ENCODE results near the gene ABCC11. TPM values are rescaled to one million over a fixed set of nuclear protein-coding genes. Genes with fewer than 3 reads are reported as not detected.

Gene ABCC11
- total RNA-seq, 2 donors from 2014 or later, result not detected

DNA sequence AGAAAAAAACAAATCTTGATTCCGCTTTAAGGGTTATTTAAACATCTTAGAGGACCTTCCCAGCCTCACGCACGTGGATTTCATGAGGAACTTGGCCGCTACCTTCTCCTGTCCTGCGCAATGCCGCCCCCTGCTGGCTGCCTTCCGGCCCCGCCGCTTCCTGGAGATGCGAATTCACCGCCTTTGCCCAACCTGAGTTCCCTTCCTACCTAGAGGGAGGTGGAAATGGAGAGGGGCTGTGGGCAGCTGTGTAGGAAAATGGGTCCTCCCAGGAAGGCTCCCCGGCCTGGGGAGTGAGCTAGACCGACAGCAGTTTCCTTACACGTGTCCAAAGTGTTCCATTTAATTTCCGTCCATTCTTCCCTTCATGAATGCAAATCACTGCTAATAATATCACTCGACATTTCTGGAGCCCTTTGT is 90.5 kb downstream of the ABCC11 start:
- Histone ChIP-seq H3K27me3 (no peaks in the 10 kb centered on the region), H3K4me3 (no peak overlapping the region), H3K36me3 (no peaks in the 10 kb centered on the region), H3K9me3 (no peaks in the 10 kb centered on the region), H3K27ac (no peak overlapping the region), H3K4me1 (peaks cover 0 to 8% of the 10 kb centered on the region in 2 donors)
- peak; percentile 79 for DNase-seq (ENCODE audit: low spot score)
- TF ChIP-seq, protein P1, sequence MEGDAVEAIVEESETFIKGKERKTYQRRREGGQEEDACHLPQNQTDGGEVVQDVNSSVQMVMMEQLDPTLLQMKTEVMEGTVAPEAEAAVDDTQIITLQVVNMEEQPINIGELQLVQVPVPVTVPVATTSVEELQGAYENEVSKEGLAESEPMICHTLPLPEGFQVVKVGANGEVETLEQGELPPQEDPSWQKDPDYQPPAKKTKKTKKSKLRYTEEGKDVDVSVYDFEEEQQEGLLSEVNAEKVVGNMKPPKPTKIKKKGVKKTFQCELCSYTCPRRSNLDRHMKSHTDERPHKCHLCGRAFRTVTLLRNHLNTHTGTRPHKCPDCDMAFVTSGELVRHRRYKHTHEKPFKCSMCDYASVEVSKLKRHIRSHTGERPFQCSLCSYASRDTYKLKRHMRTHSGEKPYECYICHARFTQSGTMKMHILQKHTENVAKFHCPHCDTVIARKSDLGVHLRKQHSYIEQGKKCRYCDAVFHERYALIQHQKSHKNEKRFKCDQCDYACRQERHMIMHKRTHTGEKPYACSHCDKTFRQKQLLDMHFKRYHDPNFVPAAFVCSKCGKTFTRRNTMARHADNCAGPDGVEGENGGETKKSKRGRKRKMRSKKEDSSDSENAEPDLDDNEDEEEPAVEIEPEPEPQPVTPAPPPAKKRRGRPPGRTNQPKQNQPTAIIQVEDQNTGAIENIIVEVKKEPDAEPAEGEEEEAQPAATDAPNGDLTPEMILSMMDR (IDR thresholded peaks at IDR 0.05), result peak; percentile 83 to 96

DNA sequence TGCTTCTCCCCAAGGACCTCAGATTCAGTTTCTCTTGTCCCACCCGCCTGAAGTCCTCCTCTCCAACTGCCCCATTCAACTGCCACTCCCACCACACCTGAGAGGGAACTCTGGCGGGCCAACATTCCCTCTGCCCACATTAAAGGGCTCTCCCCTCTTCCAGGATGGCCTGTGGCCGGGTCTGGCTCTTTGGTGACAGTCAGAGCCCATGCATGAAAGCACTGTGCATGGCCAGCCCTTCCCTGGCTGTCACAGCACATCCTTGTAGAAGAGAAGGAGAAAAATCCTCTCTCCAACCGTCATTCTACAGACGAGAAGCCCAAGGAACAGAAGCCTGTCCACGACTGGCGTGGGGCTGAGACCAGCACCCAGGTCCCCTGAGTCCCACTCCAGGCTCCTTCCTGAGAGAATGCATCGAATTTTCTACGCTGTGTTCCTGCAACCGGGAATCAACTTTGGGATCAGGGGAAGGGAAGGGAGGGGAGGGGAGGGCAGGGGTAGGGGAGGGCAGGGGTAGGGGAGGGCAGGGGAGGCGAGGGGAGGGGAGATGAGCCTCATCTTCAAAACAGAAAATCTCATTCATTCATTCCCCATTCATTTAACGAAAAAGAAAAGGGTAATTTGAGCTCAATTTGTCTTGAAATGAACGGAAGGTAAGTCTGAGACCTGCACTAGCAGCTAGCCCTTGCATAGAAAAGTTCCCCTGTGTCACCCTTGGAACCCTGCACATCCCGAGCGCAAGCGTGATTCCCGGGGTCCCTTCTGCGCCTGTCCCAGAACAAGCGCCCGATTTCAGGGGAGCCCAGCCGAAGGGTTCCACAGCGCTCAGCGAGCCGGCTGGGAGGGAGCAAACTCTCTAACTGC is 91.2 kb downstream of the ABCC11 start, which contains the start of gene ABCC12:
ABCC12 (minus strand) TSS at position 68 of the 864 bp plus-strand sequence. CDS start 9,569 bp downstream, outside the sequence.
- H3K9me3 ChIP-seq, result no peaks in the 10 kb centered on the region
- DNase-seq (ENCODE audit: low spot score), result no peak
- H3K4me3 ChIP-seq, result no peak within 1 kb of the TSS
- H3K36me3 ChIP-seq, result no peaks in the 10 kb centered on the region
- TF ChIP-seq, protein P1 (IDR thresholded peaks at IDR 0.05), result no peak
- no peaks in the 10 kb centered on the region for H3K27me3 ChIP-seq
- no peak within 1 kb of the TSS for H3K27ac ChIP-seq
- H3K4me1 ChIP-seq, result peaks cover 0 to 8% of the 10 kb centered on the region in 2 donors

DNA sequence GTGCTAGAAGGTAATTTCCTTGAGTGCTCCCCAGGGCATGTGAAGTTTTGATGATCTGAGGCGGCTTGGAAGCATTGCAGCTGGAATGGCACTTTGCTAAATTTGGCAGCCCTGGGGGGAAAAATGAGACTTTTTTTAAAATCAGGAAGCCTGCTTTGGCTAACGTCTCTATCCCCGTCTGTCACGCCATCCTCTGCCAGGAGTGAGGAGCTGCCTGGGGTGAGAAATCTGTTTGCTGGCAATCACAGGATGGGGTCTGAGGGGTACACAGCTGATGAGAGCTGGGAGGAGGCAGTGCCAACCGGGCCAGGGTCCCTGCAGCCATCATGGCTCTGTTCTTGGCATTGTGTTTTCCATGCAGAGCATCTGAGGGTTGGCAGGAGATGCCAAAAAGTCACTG is 93.6 kb downstream of the ABCC11 start:
- Histone ChIP-seq H3K27me3 (no peaks in the 10 kb centered on the region), H3K4me3 (no peak overlapping the region), H3K9me3 (peaks cover 0 to 9% of the 10 kb centered on the region in 2 donors), H3K36me3 (no peaks in the 10 kb centered on the region), H3K27ac (no peak overlapping the region), H3K4me1 (peaks cover 0 to 8% of the 10 kb centered on the region in 2 donors)
- no peak for DNase-seq (ENCODE audit: low spot score)
- TF ChIP-seq, protein P1 (IDR thresholded peaks at IDR 0.05), result no peak

DNA sequence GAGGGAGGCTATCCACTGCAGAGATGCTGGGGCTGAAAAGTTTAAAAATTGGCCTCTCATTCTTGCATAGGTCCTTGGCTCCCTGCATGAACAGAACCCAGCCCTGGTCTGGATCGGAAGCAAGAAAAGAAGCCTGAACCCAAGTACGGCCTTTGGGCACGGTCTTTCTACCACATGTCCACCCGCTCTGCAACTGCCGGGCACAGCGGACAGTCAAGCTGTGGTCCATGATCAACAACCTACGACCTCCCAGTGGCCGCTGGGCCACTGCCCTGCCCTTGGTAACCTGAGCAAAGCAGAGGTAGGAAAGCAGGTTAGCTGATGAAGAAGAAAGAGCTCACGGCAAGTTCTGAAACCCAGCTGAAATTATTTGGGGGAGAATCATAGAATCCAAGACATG is 95.1 kb downstream of the ABCC11 start:
- Histone ChIP-seq H3K4me1 (peaks cover 0 to 8% of the 10 kb centered on the region in 2 donors), H3K4me3 (no peak overlapping the region), H3K36me3 (no peaks in the 10 kb centered on the region), H3K27ac (no peak overlapping the region), H3K9me3 (peaks cover 0 to 15% of the 10 kb centered on the region in 2 donors), H3K27me3 (no peaks in the 10 kb centered on the region)
- DNase-seq (ENCODE audit: low spot score), result no peak
- TF ChIP-seq, protein P1 (IDR thresholded peaks at IDR 0.05), result no peak

DNA sequence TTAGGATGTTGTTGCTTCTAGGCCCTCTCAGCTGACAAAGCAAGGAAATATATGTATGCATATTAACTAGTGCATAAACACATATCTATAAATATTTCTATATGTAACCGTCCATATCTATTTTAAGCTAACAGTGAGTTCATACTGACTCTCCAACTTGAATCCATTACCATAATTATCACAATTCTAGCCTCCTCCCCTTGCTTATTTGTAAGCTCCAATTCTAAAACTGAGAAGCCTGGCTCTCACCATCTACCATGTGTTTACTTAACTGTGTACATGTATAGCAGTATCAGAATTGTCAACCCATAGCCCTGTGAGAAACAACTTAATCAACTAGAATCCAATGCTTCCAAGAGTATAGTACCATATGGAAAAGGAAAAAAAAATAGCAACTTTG is 96.6 kb downstream of the ABCC11 start:
- H3K27me3 ChIP-seq, result no peaks in the 10 kb centered on the region
- H3K4me3 ChIP-seq, result no peak overlapping the region
- H3K9me3 ChIP-seq, result peaks cover 0 to 15% of the 10 kb centered on the region in 2 donors
- H3K36me3 ChIP-seq, result no peaks in the 10 kb centered on the region
- TF ChIP-seq, protein P1 (IDR thresholded peaks at IDR 0.05), result no peak
- H3K27ac ChIP-seq, result no peak overlapping the region
- H3K4me1 ChIP-seq, result no peaks in the 10 kb centered on the region
- DNase-seq (ENCODE audit: low spot score), result no peak
